GM20431 (cell line): ENCODE measurements around the gene RO60.

Experiments
- in situ Hi-C: fragments of 300-500 bp; cut with MseI, MboI; formaldehyde crosslinking; loops from one replicate; pipeline ENCODE4 v1.15.0; 2020; ENCODE audit warnings: low sequenced_read_pairs; ENCODE audit not compliant: unreplicated experiment

The RO60 gene

DNA sequence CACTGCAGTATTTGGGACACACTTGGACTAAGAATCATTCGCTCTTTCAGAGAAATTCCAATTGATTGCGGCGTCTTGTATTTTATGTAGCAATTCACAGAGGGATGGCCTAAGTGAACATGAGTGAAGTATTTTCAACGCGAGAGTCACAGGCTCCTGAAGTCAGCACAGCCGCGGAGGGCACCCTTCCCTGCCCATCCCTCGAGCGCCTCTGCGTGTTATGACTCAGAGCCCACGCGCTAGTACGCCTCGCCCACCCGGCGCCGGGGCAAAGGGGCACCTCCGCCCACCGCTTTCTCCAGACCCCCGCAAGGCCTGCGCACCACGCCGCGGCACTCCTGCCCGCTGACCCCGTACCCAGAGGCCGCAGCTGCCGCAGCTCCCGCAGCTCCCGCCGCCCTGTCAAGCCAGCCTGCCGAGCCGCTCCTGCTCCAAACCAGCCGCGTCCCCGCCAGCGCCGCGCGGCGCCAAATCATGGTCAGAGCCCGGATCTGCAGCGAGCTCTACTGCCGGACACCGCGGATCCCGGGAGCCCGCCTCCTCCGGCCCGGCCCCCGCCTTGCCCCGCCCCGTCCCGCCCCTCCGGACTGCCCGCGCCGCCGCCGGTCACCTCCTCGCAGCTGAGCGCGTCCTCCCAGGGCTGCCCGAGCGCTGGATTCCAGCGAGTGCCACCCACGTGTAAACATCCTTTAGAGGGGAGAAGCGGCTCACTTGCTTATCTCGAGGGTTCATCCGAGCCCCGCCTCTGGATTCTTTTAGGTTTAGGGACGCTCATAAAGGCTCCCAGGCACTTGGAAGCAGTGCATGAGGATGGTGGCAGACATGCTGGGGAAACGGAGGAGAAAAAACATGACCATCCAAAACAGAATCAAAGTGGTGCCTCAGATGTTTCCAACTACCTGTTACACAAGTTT lies 45.8 kb downstream of the RO60 start, which contains the start of gene GLRX2:
GLRX2 (minus strand) TSS at position 508 of the 914 bp plus-strand sequence; CDS start at position 476, 32 bp downstream.
- in situ Hi-C loops, result no loop called here

DNA sequence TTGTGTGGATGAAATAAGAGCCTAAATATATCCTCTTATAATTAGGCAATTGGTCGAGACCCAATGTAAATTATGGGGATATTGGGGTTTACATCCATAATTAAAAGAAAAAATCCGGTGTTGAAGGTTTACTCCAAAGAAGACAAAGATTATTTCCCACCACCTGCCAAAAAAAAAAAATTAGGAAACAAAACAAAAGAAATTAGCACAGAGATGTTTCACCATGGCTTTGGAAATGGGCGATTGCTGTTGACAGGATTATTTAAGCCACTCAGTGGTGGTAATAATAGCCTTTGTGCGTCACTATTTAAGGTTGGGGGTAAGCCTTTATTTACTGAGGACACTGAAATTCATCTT lies 46.4 kb downstream of the RO60 start:
- in situ Hi-C loops, result no loop called here

DNA sequence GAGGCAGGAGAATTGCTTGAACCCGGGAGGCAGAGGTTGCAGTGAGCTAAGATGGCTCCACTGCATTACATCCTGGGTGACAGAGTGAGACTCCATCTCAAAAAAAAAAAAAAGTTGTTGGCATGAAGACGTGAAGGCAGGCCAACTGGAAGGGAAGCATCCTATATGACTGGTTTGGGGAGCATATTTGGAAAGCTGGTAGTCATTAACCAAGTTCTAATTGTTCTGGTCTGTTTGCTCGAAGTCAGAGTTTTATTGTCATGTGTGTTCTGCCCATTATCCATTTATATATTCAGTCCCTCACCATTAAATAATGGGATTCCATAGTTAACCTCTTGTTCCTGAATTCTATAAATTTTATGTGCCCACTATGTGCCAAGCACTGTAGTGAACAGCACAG lies 49.1 kb downstream of the RO60 start:
- in situ Hi-C loops, result no loop called here
